Activated T-cell treated with anti-CD3 and anti-CD28 coated beads, Interleukin-2, amount 50 U/mL, for 4 hours (primary cell): ENCODE measurements around the gene HJV. TPM values are rescaled to one million over a fixed set of nuclear protein-coding genes. Genes with fewer than 3 reads are reported as not detected.
A peak's percentile ranks its signal among the peaks of the same experiment; 100 is the strongest.

Source experiments
- ATAC-seq, 2 donors: fragments of 200-7000 bp; cut with Tn5 transposase; one replicate each; pipeline ENCODE4 v1.10.0; 2021
- DNase-seq: peaks from one replicate; pipeline ENCODE4 v3.0.0-alpha.2; 2020
- H3K27me3 Mint-ChIP-seq: one replicate; pipeline ENCODE4 v1.8.0; 2021; ENCODE audit warnings: low read depth, mixed read lengths
- H3K36me3 Mint-ChIP-seq: one replicate; pipeline ENCODE4 v1.8.0; 2022; ENCODE audit warnings: mixed read lengths; ENCODE audit not compliant: insufficient read depth
- H3K4me1 Mint-ChIP-seq: one replicate; pipeline ENCODE4 v1.8.0; 2021; ENCODE audit warnings: low read depth, mixed read lengths
- H3K4me3 Mint-ChIP-seq: one replicate; pipeline ENCODE4 v1.8.0; 2021; ENCODE audit warnings: mild to moderate bottlenecking, moderate library complexity, mixed read lengths
- H3K9me3 Mint-ChIP-seq: one replicate; pipeline ENCODE4 v1.8.0; 2021; ENCODE audit warnings: mixed read lengths
- total RNA-seq, 3 donors: library from RNA; stranded (reverse); gene quantifications; one replicate each; pipeline ENCODE4 v1.2.1, GENCODE V29; 2021

Gene HJV
- total RNA-seq, 3 donors from 2014 or later: not detected

- H3K4me1 Mint-ChIP-seq: peaks cover 8% of the 10 kb centered on the region
- H3K4me3 Mint-ChIP-seq: no peak overlapping the region
- no peak for DNase-seq
- no peaks in the 10 kb centered on the region for H3K9me3 Mint-ChIP-seq
- no peaks in the 10 kb centered on the region for H3K36me3 Mint-ChIP-seq
- H3K27me3 Mint-ChIP-seq: no peaks in the 10 kb centered on the region
- ATAC-seq: peak; percentile 4 to 10
Observed at GRCh38 chr1:145979746-145980456, 41.6 kb downstream of the HJV start.

- Mint-ChIP-seq H3K4me1 (peaks cover 6% of the 10 kb centered on the region), H3K36me3 (no peaks in the 10 kb centered on the region), H3K27me3 (no peaks in the 10 kb centered on the region), H3K9me3 (no peaks in the 10 kb centered on the region), H3K4me3 (no peak overlapping the region)
- ATAC-seq: peak; percentile 87 to 88
- peak; percentile 64 for DNase-seq
Observed at GRCh38 chr1:145978854-145979745, 42.4 kb downstream of the HJV start.

GRCh38 chr1:145978471-145978853 is 43.1 kb downstream of the HJV start:
- H3K36me3 Mint-ChIP-seq: no peaks in the 10 kb centered on the region
- DNase-seq: no peak
- H3K9me3 Mint-ChIP-seq: no peaks in the 10 kb centered on the region

GRCh38 chr1:145977486-145978470 is 43.8 kb downstream of the HJV start:
- Mint-ChIP-seq H3K4me1 (peaks cover 11% of the 10 kb centered on the region), H3K36me3 (no peaks in the 10 kb centered on the region), H3K4me3 (no peak overlapping the region), H3K9me3 (no peaks in the 10 kb centered on the region), H3K27me3 (no peaks in the 10 kb centered on the region)
- ATAC-seq (peak; percentile 42 to 54), DNase-seq (peak; percentile 66)

More at GRCh38 chr1:145978471-145978853, 43.1 kb downstream of the HJV start:
- H3K4me3 Mint-ChIP-seq: no peak overlapping the region
- H3K4me1 Mint-ChIP-seq: peaks cover 7% of the 10 kb centered on the region
- no peaks in the 10 kb centered on the region for H3K27me3 Mint-ChIP-seq
- ATAC-seq: no peak

- ATAC-seq (no peak), DNase-seq (no peak)
- Mint-ChIP-seq H3K4me3 (no peak overlapping the region), H3K9me3 (no peaks in the 10 kb centered on the region), H3K27me3 (no peaks in the 10 kb centered on the region), H3K36me3 (no peaks in the 10 kb centered on the region), H3K4me1 (peaks cover 14% of the 10 kb centered on the region)
Observed at GRCh38 chr1:145977016-145977415, 44.5 kb downstream of the HJV start.

- DNase-seq: no peak
- H3K27me3 Mint-ChIP-seq: no peaks in the 10 kb centered on the region
- no peak for ATAC-seq
- H3K4me1 Mint-ChIP-seq: peaks cover 18% of the 10 kb centered on the region
- H3K36me3 Mint-ChIP-seq: no peaks in the 10 kb centered on the region
- H3K4me3 Mint-ChIP-seq: no peak overlapping the region
- H3K9me3 Mint-ChIP-seq: no peaks in the 10 kb centered on the region
Observed at GRCh38 chr1:145975216-145975615, 46.3 kb downstream of the HJV start.

GRCh38 chr1:145974721-145975120 is 46.8 kb downstream of the HJV start:
- Mint-ChIP-seq H3K9me3 (no peaks in the 10 kb centered on the region), H3K4me3 (no peak overlapping the region), H3K4me1 (peaks cover 19% of the 10 kb centered on the region), H3K27me3 (no peaks in the 10 kb centered on the region), H3K36me3 (no peaks in the 10 kb centered on the region)
- DNase-seq: no peak
- ATAC-seq: no peak

- peaks cover 7% of the 10 kb centered on the region for H3K36me3 Mint-ChIP-seq
- no peak overlapping the region for H3K4me3 Mint-ChIP-seq
- H3K9me3 Mint-ChIP-seq: peaks cover 1% of the 10 kb centered on the region
- ATAC-seq (no peak), DNase-seq (no peak)
- H3K4me1 Mint-ChIP-seq: peaks cover 26% of the 10 kb centered on the region
- no peaks in the 10 kb centered on the region for H3K27me3 Mint-ChIP-seq
Observed at GRCh38 chr1:145972580-145972979, 49.0 kb downstream of the HJV start.

Other genes with a start within 250 kb of the HJV start
- 10 to 100 TPM; 12.6 to 13.5 (median 12.6) TPM for gene RNF115, start 197.6 kb downstream of the HJV start, total RNA-seq
- 10 to 100 TPM; 55.6 to 64.5 (median 55.8) TPM for gene POLR3C, start 197.5 kb downstream of the HJV start, total RNA-seq
- gene NUDT17, start 176.1 kb downstream of the HJV start, total RNA-seq: 1 to 10 TPM; 2.1 to 3.1 (median 2.8) TPM
- 10 to 100 TPM; 10.6 to 14.2 (median 12.0) TPM for gene PIAS3, start 162.7 kb downstream of the HJV start, total RNA-seq
- gene ANKRD35, start 135.9 kb downstream of the HJV start, total RNA-seq: under 1 TPM; 0.05 to 0.42 (median 0.10) TPM
- gene ITGA10, start 111.7 kb downstream of the HJV start, total RNA-seq: 1 to 10 TPM; 1.2 to 1.4 (median 1.2) TPM
- 10 to 100 TPM; 26.3 to 28.6 (median 28.0) TPM for gene PEX11B, start 103.0 kb downstream of the HJV start, total RNA-seq
- gene RBM8A, start 94.3 kb downstream of the HJV start, total RNA-seq: 100 to 1,000 TPM; 603 to 609 (median 606) TPM
- gene LIX1L, start 63.7 kb downstream of the HJV start, total RNA-seq: 10 to 100 TPM; 40.7 to 43.3 (median 41.9) TPM
- gene ANKRD34A, start 57.2 kb downstream of the HJV start, total RNA-seq: 1 to 10 TPM; 6.2 to 8.7 (median 7.6) TPM
- 10 to 100 TPM; 11.7 to 14.5 (median 13.9) TPM for gene POLR3GL, start 57.0 kb downstream of the HJV start, total RNA-seq
- gene TXNIP, start 25.2 kb downstream of the HJV start, total RNA-seq: 10 to 100 TPM; 68.9 to 91.0 (median 83.7) TPM
- gene NBPF10, start 123.1 kb upstream of the HJV start, total RNA-seq: under 1 TPM; 0.61 to 0.76 (median 0.63) TPM
- gene NOTCH2NLA, start 207.3 kb upstream of the HJV start, total RNA-seq: 10 to 100 TPM; 11.7 to 14.3 (median 11.9) TPM